GM19463 (cell line): ENCODE results near the gene OAT.
A peak's percentile ranks its signal among the peaks of the same experiment; 100 is the strongest.

Experiments used
- ATAC-seq: cut with Tn5 transposase; IDR thresholded peaks from one replicate; pipeline ENCODE4 v1.9.1; 2021; ENCODE audit warnings: mild to moderate bottlenecking, moderate library complexity; ENCODE audit not compliant: unreplicated experiment

OAT gene

GRCh38 chr10:124354411-124355382 is 64.0 kb downstream of the OAT start:
- peak; percentile 79 for ATAC-seq

GRCh38 chr10:124353896-124354295 is 64.8 kb downstream of the OAT start:
- no peak for ATAC-seq

- ATAC-seq, result no peak
Measured at GRCh38 chr10:124353091-124353815, 65.5 kb downstream of the OAT start.

- ATAC-seq, result no peak
Measured at GRCh38 chr10:124351481-124352220, 67.1 kb downstream of the OAT start.

GRCh38 chr10:124350806-124351205 is 67.9 kb downstream of the OAT start:
- no peak for ATAC-seq

GRCh38 chr10:124349996-124350280 is 68.8 kb downstream of the OAT start:
- ATAC-seq, result no peak

- ATAC-seq, result no peak
Measured at GRCh38 chr10:124349231-124349995, 69.3 kb downstream of the OAT start.

- no peak for ATAC-seq
Measured at GRCh38 chr10:124348801-124349200, 69.9 kb downstream of the OAT start.

GRCh38 chr10:124347956-124348355 is 70.8 kb downstream of the OAT start:
- no peak for ATAC-seq
